ENCODE data around the gene GAPVD1. TPM values are rescaled to one million over a fixed set of nuclear protein-coding genes. Genes with fewer than 3 reads are reported as not detected.

The GAPVD1 gene
- total RNA-seq, 2 donors from 2014 or later = 82.8 to 105 TPM

- no peak for ATAC-seq (ENCODE audit: insufficient number of reproducible peaks, low FRiP score, low read depth)
- H3K4me3 ChIP-seq = no peak overlapping the region
- H3K27me3 ChIP-seq (replicated peaks; ENCODE audit: insufficient read depth) = no peaks in the 10 kb centered on the region
- H3K36me3 ChIP-seq = no peaks in the 10 kb centered on the region
- no peak for TF ChIP-seq CTCF (IDR thresholded peaks at IDR 0.05)
- H3K9me3 ChIP-seq = no peaks in the 10 kb centered on the region
- no peak for DNase-seq (ENCODE audit: low spot score)
- no peak overlapping the region for H3K27ac ChIP-seq
- peaks cover 3 to 7% of the 10 kb centered on the region in 2 donors for H3K4me1 ChIP-seq (ENCODE audit: control insufficient read depth in 1 of 2, low read depth in 2 of 2)
Observed at GRCh38 chr9:125409637-125410521, 148.3 kb downstream of the GAPVD1 start.

DNA sequence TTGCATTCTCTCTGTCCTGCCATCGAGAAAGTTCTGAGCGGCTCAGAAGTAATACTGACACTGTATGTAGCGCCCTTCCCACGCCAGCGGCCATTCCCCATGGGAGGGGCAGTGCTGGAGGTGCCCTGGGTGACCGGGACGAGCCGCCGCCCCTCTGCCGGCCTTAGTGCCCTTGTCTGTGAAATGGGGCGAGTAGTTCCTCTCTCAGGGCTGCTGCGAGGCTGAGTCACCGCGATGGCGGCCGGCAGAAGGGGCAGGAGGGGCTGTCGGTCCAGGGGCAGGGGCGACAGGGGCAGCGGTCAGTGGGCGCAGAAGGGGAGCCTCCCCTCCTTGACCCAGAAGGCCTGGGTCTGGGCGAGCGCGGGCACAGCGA lies 148.9 kb downstream of the GAPVD1 start:
- Histone ChIP-seq H3K9me3 (no peaks in the 10 kb centered on the region), H3K27me3 (replicated peaks; ENCODE audit: insufficient read depth) (no peaks in the 10 kb centered on the region), H3K4me3 (no peak overlapping the region), H3K4me1 (ENCODE audit: control insufficient read depth in 1 of 2, low read depth in 2 of 2) (peaks cover 3 to 7% of the 10 kb centered on the region in 2 donors), H3K36me3 (no peaks in the 10 kb centered on the region), H3K27ac (no peak overlapping the region)
- no peak for TF ChIP-seq CTCF (IDR thresholded peaks at IDR 0.05)
- DNase-seq (ENCODE audit: low spot score) = no peak
- no peak for ATAC-seq (ENCODE audit: insufficient number of reproducible peaks, low FRiP score, low read depth)

- H3K27me3 ChIP-seq (replicated peaks; ENCODE audit: insufficient read depth) = no peaks in the 10 kb centered on the region
- no peak overlapping the region for H3K4me3 ChIP-seq
- H3K9me3 ChIP-seq = no peaks in the 10 kb centered on the region
- peaks cover 3 to 7% of the 10 kb centered on the region in 2 donors for H3K4me1 ChIP-seq (ENCODE audit: control insufficient read depth in 1 of 2, low read depth in 2 of 2)
- H3K27ac ChIP-seq = no peak overlapping the region
- no peaks in the 10 kb centered on the region for H3K36me3 ChIP-seq
- DNase-seq (ENCODE audit: low spot score) (no peak), ATAC-seq (ENCODE audit: insufficient number of reproducible peaks, low FRiP score, low read depth) (no peak)
- TF ChIP-seq CTCF (IDR thresholded peaks at IDR 0.05) = no peak
Observed at GRCh38 chr9:125411171-125411756, 149.6 kb downstream of the GAPVD1 start.

DNA sequence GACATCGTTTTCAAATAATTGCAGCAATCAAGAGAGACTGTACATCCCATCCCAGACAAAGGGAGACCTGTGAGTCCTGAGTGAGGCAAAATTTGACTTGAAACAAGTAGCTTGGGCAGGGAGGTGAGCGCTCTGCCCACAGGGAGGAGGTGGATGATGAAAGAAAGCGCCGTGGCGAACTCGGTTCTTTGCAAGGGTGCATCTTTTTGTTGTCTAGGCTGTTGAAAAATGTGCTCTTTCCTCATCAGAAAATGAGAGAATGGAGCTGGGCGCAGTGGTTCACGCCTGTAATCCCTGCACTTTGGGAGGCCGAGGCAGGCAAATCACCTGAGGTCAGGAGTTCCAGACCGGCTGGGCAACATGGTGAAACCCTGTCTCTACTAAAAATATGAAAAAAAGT lies 150.5 kb downstream of the GAPVD1 start:
- TF ChIP-seq CTCF (IDR thresholded peaks at IDR 0.05) = no peak
- Histone ChIP-seq H3K4me1 (ENCODE audit: control insufficient read depth in 1 of 2, low read depth in 2 of 2) (peaks cover 3 to 7% of the 10 kb centered on the region in 2 donors), H3K36me3 (no peaks in the 10 kb centered on the region), H3K9me3 (no peaks in the 10 kb centered on the region), H3K27ac (no peak overlapping the region), H3K27me3 (replicated peaks; ENCODE audit: insufficient read depth) (no peaks in the 10 kb centered on the region), H3K4me3 (no peak overlapping the region)
- DNase-seq (ENCODE audit: low spot score) (no peak), ATAC-seq (ENCODE audit: insufficient number of reproducible peaks, low FRiP score, low read depth) (no peak)

DNA sequence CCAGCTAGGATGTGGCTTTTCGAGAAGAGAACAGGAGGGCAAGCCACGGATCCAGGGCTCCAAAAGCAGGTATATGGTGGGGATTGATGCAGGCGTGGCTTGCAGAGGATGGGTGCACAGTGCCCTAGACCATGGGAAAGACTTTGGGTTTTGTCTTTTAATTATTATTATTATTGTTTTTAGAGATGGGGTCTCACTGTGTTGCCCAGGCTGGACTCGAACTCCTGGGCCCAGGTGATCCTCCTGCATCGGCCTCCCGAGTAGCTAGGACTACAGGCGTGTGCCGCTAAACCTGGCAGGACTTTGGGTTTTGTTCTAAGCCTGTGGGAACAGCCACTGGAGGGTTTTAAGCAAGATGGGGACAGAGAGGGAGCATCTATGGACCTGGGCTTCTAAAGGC lies 152.0 kb downstream of the GAPVD1 start:
- no peak overlapping the region for H3K4me3 ChIP-seq
- no peaks in the 10 kb centered on the region for H3K27me3 ChIP-seq (replicated peaks; ENCODE audit: insufficient read depth)
- no peak for TF ChIP-seq CTCF (IDR thresholded peaks at IDR 0.05)
- ATAC-seq (ENCODE audit: insufficient number of reproducible peaks, low FRiP score, low read depth) = no peak
- DNase-seq (ENCODE audit: low spot score) = no peak
- H3K36me3 ChIP-seq = no peaks in the 10 kb centered on the region
- peaks cover 0 to 2% of the 10 kb centered on the region in 2 donors for H3K4me1 ChIP-seq (ENCODE audit: control insufficient read depth in 1 of 2, low read depth in 2 of 2)
- H3K27ac ChIP-seq = no peak overlapping the region
- H3K9me3 ChIP-seq = no peaks in the 10 kb centered on the region
